H7 (cell line): ENCODE results near the gene FKBP15. TPM values are rescaled to one million over a fixed set of nuclear protein-coding genes. Genes with fewer than 3 reads are reported as not detected.

Source experiments
- DNase-seq: peaks from one replicate; pipeline ENCODE4 v3.0.0; 2012
- H3K27me3 ChIP-seq: 2 replicates; pipeline ENCODE4 v1.6.0; 2011; ENCODE audit warnings: mild to moderate bottlenecking, low read length; ENCODE audit not compliant: control insufficient read depth, insufficient read depth
- H3K36me3 ChIP-seq: replicated peaks from 2 replicates; pipeline ENCODE4 v1.5.1; 2011; ENCODE audit warnings: low read length; ENCODE audit not compliant: control insufficient read depth, insufficient read depth
- H3K4me3 ChIP-seq: 2 replicates; pipeline ENCODE4 v1.5.1; 2011; ENCODE audit warnings: low read depth, mild to moderate bottlenecking, control low read depth, low read length, moderate library complexity; ENCODE audit not compliant: insufficient read depth
- total RNA-seq: library from RNA; depleted of rRNA; stranded (reverse); fragments of >200 nt; shearing (Covaris generic); gene quantifications from 2 replicates; pipeline ENCODE4 v1.2.3, GENCODE V29; 2014

FKBP15 gene
- total RNA-seq, 1 experiment from 2014 or later: 15.2 TPM

DNA sequence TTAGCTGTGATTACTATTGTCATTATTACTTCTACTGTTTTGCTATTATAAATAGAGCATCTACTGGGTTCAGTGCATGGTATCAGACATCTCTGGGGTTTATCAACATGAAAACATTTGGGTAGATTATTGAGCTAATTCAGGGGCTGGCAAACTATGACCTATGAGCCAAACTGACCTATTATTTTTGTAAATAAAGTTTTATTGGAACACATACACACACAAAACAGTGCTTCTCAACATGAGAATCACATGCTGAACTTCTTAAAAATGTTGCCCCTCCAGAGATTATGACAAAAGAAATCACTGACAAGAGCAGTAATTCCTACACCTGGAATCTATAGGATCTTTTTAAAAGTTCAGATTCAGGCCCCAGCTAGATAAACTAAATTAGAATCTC is 39.9 kb downstream of the FKBP15 start:
- Histone ChIP-seq H3K4me3 (no peak overlapping the region), H3K27me3 (no peaks in the 10 kb centered on the region), H3K36me3 (peaks cover 12% of the 10 kb centered on the region)
- no peak for DNase-seq

DNA sequence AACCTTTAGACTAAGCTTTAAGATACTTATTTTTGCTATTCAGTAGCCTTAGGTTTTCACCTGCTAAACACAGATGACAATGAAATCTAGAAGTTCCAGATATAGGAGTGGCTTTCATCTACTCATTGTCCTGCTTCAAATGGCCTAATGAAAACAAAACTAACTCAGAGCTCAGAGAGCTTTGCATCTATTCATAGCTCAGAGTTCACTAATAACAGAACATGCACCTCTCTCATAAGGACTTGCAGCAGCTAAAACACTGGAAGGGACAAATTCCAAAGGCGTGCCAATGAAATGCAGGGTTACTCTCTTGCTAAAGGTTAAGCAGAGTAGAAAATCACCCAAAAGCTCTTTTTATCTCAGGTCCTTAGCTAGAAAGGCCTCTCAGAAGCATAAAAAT is 41.2 kb downstream of the FKBP15 start:
- Histone ChIP-seq H3K27me3 (no peaks in the 10 kb centered on the region), H3K4me3 (no peak overlapping the region), H3K36me3 (peaks cover 12% of the 10 kb centered on the region)
- no peak for DNase-seq

DNA sequence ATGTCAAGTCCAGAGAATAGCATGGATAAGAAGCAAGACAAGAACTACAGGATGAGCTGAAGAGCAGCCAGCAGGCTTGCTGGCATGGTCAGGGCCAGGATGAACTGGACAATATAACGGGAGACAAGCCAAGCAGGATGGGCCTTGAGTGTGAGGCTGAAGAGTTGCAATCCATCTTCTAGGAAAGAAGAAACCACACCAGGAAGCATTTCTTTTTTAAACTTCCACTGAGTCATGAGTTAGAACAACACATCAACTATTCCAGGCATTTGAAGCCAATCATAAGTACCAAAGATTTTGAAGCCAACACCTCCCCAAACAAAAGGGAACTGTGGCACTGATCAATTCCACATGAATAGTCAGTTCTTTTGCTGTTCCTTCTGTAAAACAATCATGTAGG is 43.0 kb downstream of the FKBP15 start:
- DNase-seq: no peak
- Histone ChIP-seq H3K36me3 (peaks cover 13% of the 10 kb centered on the region), H3K27me3 (no peaks in the 10 kb centered on the region), H3K4me3 (no peak overlapping the region)

GRCh38 chr9:113177251-113177650 is 43.8 kb downstream of the FKBP15 start:
- H3K27me3 ChIP-seq: no peaks in the 10 kb centered on the region
- peaks cover 14% of the 10 kb centered on the region for H3K36me3 ChIP-seq
- no peak for DNase-seq
- H3K4me3 ChIP-seq: no peak overlapping the region

- DNase-seq: no peak
Measured at GRCh38 chr9:113176803-113177202, 44.3 kb downstream of the FKBP15 start.

DNA sequence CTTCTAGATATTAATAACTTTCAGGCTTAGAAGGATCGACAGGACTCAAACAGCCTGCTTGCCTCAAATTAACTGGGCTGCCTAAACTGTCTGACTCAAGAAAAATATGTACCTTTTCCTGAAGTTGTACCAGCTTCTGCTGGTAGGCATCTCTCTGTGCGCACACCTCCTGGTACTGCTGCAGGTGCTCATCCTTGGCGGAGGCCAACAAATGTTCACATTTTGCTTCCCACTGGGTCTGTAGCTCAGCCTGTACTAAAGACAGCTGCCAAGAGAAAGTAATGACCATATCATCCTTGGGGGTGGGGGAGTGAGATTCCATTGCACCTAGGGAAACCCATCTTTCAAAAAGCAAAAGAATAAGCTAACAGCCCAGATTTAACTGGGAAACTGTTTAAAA is 47.7 kb downstream of the FKBP15 start:
- H3K36me3 ChIP-seq: peaks cover 26% of the 10 kb centered on the region
- no peak overlapping the region for H3K4me3 ChIP-seq
- H3K27me3 ChIP-seq: no peaks in the 10 kb centered on the region
- DNase-seq: no peak

More at GRCh38 chr9:113176803-113177202, 44.3 kb downstream of the FKBP15 start:
- H3K36me3 ChIP-seq: peaks cover 14% of the 10 kb centered on the region
- H3K27me3 ChIP-seq: no peaks in the 10 kb centered on the region
- no peak overlapping the region for H3K4me3 ChIP-seq

GRCh38 chr9:113168809-113169208 is 52.3 kb downstream of the FKBP15 start:
- no peak overlapping the region for H3K4me3 ChIP-seq
- peaks cover 33% of the 10 kb centered on the region for H3K36me3 ChIP-seq

DNA sequence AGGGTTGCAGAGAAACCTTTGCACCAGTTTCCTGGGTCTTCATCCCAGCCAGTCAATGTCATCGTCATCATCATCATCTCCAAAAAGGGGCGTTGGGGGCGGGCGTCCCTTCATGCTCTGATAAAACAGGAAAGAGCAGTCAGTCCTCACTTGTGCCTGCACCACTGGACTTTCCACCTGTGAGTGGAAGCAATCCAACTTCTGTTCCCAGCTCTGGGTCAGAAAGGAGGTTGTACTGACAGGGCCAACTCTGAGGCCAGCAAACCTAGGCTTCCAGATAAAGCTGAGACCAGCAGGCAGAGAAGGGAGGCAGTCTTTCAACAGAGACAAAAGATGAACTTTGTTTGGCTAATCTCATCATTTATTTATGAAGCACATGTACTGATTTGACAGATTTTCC is 55.0 kb downstream of the FKBP15 start:
- Histone ChIP-seq H3K4me3 (no peak overlapping the region), H3K36me3 (peaks cover 29% of the 10 kb centered on the region), H3K27me3 (no peaks in the 10 kb centered on the region)
- no peak for DNase-seq

More at GRCh38 chr9:113168809-113169208, 52.3 kb downstream of the FKBP15 start:
- no peak for DNase-seq
- H3K27me3 ChIP-seq: no peaks in the 10 kb centered on the region

GRCh38 chr9:113164536-113165300 is 56.4 kb downstream of the FKBP15 start:
- H3K36me3 ChIP-seq: peaks cover 22% of the 10 kb centered on the region
- no peak overlapping the region for H3K4me3 ChIP-seq
- no peak for DNase-seq
- H3K27me3 ChIP-seq: no peaks in the 10 kb centered on the region

DNA sequence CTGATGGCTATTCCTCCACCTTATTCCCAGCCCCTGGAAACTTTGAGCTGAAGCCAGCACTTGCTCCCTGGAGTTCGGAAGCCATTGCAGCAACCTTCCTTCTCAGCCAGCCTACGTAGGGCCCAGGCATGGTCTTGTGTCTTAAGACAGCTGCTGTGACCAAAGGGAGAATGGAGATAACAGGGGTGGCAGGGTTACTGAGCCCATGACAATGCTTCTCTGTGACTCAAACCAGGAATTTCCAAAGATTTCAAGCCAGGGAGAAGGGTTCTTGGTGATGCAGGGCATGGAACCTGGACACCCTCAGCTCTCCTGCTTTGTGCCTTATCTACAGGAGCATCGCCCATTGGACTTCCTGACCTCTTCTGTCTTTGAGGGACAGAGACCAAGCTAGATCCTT is 58.1 kb downstream of the FKBP15 start:
- Histone ChIP-seq H3K27me3 (no peaks in the 10 kb centered on the region), H3K4me3 (no peak overlapping the region), H3K36me3 (peaks cover 13% of the 10 kb centered on the region)
- DNase-seq: no peak

DNA sequence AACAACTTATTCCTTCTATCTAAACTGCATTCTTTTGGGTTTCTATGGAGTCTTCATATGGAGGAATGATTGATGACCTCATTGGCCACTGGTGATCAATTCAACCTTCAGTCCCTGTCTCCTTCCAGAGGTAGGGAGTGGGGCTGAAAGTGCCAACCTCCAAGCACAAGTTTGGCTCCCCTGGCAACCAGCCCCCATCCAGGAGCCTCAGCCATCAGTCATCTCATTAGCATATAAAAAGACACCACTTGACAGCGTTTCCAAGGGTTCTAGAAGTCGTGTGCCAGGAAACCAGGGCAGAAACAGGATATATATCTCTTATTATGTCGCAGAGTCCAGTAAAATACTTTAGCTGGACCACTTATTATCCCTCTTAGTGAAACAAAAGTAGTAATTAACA is 60.5 kb downstream of the FKBP15 start:
- DNase-seq: peak; percentile 63
- H3K4me3 ChIP-seq: no peak overlapping the region
- H3K36me3 ChIP-seq: peaks cover 7% of the 10 kb centered on the region
- no peaks in the 10 kb centered on the region for H3K27me3 ChIP-seq

GRCh38 chr9:113158446-113158845 is 62.6 kb downstream of the FKBP15 start:
- no peak for DNase-seq

GRCh38 chr9:113156880-113157279 is 64.2 kb downstream of the FKBP15 start:
- no peak for DNase-seq
- Histone ChIP-seq H3K36me3 (no peaks in the 10 kb centered on the region), H3K4me3 (no peak overlapping the region), H3K27me3 (peaks cover 8% of the 10 kb centered on the region)

More at GRCh38 chr9:113158446-113158845, 62.6 kb downstream of the FKBP15 start:
- peaks cover under 1% of the 10 kb centered on the region; the same call in 1 of the 2 replicates for H3K36me3 ChIP-seq
- H3K4me3 ChIP-seq: no peak overlapping the region
- no peaks in the 10 kb centered on the region for H3K27me3 ChIP-seq

DNA sequence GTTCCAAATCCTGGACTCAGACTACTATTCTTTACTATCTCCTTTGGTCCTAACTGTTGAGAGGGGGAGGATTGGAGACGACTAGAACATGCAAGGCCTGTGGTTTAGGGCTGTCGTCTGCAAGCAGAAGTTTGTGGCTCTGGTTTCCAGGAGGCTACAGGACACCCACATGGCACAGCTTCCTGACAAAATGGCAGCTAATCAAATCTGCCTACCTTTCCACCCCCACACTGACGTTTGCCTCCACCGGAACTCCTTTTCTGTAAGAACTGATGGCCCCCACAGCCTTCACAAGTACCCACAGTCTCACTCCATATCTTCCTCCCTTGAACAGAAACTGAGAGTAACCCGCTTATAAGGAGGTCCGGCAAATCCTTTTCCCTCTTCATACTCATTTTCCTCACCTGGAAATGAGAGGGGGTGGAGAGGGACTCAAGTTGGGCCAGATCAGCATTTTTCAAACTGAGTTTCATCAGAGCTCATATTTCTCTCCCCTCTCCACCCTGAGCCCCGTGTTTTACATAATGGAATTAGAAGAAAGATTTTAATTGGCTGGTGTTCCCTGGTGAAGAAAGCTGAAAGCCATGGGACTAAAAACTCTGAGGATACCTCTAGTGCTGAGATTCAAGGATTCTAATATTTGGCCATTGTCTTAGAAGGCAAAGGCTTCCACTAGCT is 65.0 kb downstream of the FKBP15 start:
- H3K4me3 ChIP-seq: no peak overlapping the region
- no peak for DNase-seq
- H3K36me3 ChIP-seq: no peaks in the 10 kb centered on the region
- H3K27me3 ChIP-seq: peaks cover 13% of the 10 kb centered on the region

- Histone ChIP-seq H3K27me3 (peaks cover 13% of the 10 kb centered on the region), H3K4me3 (no peak overlapping the region), H3K36me3 (no peaks in the 10 kb centered on the region)
- no peak for DNase-seq
Measured at GRCh38 chr9:113154946-113155345, 66.1 kb downstream of the FKBP15 start.
